HCT116 (cell line): ENCODE results near the gene SLC5A3. TPM values are rescaled to one million over a fixed set of nuclear protein-coding genes. Genes with fewer than 3 reads are reported as not detected.

ENCODE experiments used
- ATAC-seq: fragments of 200-7000 bp; cut with Tn5 transposase; 2 replicates; pipeline ENCODE4 v1.9.1; 2020; ENCODE audit warnings: mild to moderate bottlenecking, moderate library complexity
- BruUV-seq: library from RNA; stranded (reverse); fragments of 400-500 nt; replicated peaks from 2 replicates; lab custom pipeline; 2021; lab: Mats Ljungman, UMichigan
- CTCF ChIA-PET: fragments of 300-600 bp; sonication (Branson Sonifier 250); formaldehyde crosslinking; loops from one replicate; lab custom pipeline; 2021; ENCODE audit warnings: antibody characterized with exemption; lab: Charles Lee
- POLR2A ChIA-PET: fragments of 300-600, 350-600 bp; sonication (Branson Sonifier 250); formaldehyde crosslinking; loops from one replicate; lab custom pipeline; 2021; ENCODE audit warnings: antibody characterized with exemption; lab: Charles Lee
- RAD21 ChIA-PET, 2 experiments: fragments of 300-600 bp; sonication (Branson Sonifier 250); formaldehyde crosslinking; loops; one replicate each; lab custom pipeline; 2023; ENCODE audit warnings: low total read pairs in 2 of 2; ENCODE audit not compliant: uncharacterized antibody in 2 of 2, unreplicated experiment in 2 of 2, low non-redundant PET in 1 of 2; lab: Charles Lee
- DNase-seq: peaks from one replicate; pipeline ENCODE4 v3.0.0-alpha.2; 2010; ENCODE audit warnings: low read depth, low spot score
- H2AFZ ChIP-seq: fragments of 200-600 bp; shearing (Covaris generic), sonication (generic); 2 replicates; pipeline ENCODE4 v1.6.1; 2017; ENCODE audit warnings: low read depth, mixed run types, mixed read lengths, antibody characterized with exemption, low read length; ENCODE audit not compliant: poor library complexity, severe bottlenecking
- H3K27ac ChIP-seq: 2 replicates; pipeline ENCODE4 v1.5.1; 2012; ENCODE audit warnings: low read depth, low read length
- H3K27me3 ChIP-seq: fragments of 200-600 bp; sonication (generic); 2 replicates; pipeline ENCODE4 v1.6.1; 2016; ENCODE audit warnings: mixed run types, low read length, mixed read lengths; ENCODE audit not compliant: insufficient read depth
- H3K36me3 ChIP-seq, 2 experiments: fragments of 200-500 bp in 1 of 2; fragments of 200-600 bp in 1 of 2; sonication (Bioruptor generic) in 1 of 2; sonication (generic) in 1 of 2; 2 replicates each; pipeline versions ENCODE4 v1.5.1 to v1.6.1; 2014 to 2016; ENCODE audit warnings: low read length in 2 of 2, inconsistent platforms in 1 of 2, mixed read lengths in 1 of 2, mixed run types in 1 of 2; ENCODE audit not compliant: insufficient read depth in 2 of 2, control insufficient read depth in 1 of 2
- H3K4me1 ChIP-seq, 2 experiments: fragments of 200-600 bp in 1 of 2; sonication (generic) in 1 of 2; 2 replicates each; pipeline versions ENCODE4 v1.5.1 to v1.6.1; 2012 to 2017; ENCODE audit warnings: low read length in 2 of 2, inconsistent platforms in 1 of 2, mild to moderate bottlenecking in 1 of 2, mixed read lengths in 1 of 2, mixed run types in 1 of 2, moderate library complexity in 1 of 2; ENCODE audit not compliant: insufficient read depth in 2 of 2, control insufficient read depth in 1 of 2
- H3K4me2 ChIP-seq: fragments of 200-600 bp; sonication (generic); 2 replicates; pipeline ENCODE4 v1.6.1; 2017; ENCODE audit warnings: mixed run types, low read length, mixed read lengths
- H3K4me3 ChIP-seq, 2 experiments: fragments of 200-600 bp in 1 of 2; sonication (generic) in 1 of 2; replicated peaks in 1 of 2; 2 replicates each; pipeline ENCODE4 v1.5.1; 2011 to 2016; ENCODE audit warnings: low read length in 2 of 2, control low read depth in 1 of 2, low read depth in 1 of 2, mild to moderate bottlenecking in 1 of 2, mixed read lengths in 1 of 2, mixed run types in 1 of 2
- H3K79me2 ChIP-seq: fragments of 200-600 bp; sonication (generic); 2 replicates; pipeline ENCODE4 v1.6.1; 2017; ENCODE audit warnings: mild to moderate bottlenecking, mixed run types, low read length, moderate library complexity, mixed read lengths; ENCODE audit not compliant: insufficient read depth
- H3K9ac ChIP-seq: fragments of 200-600 bp; sonication (generic); 2 replicates; pipeline ENCODE4 v1.6.1; 2016; ENCODE audit warnings: low read length, mixed read lengths
- H3K9me2 ChIP-seq: fragments of 200-600 bp; sonication (generic), shearing (Covaris generic); 2 replicates; pipeline ENCODE4 v1.6.1; 2017; ENCODE audit warnings: mixed run types, mild to moderate bottlenecking, moderate library complexity; ENCODE audit not compliant: insufficient read depth
- H3K9me3 ChIP-seq, 2 experiments: fragments of 200-500 bp in 1 of 2; fragments of 200-600 bp in 1 of 2; sonication (Bioruptor generic) in 1 of 2; sonication (generic) in 1 of 2; 2 replicates each; pipeline ENCODE4 v1.6.1; 2014 to 2017; ENCODE audit warnings: low read length in 2 of 2, mixed read lengths in 2 of 2, inconsistent platforms in 1 of 2, low read depth in 1 of 2, mild to moderate bottlenecking in 1 of 2, mixed run types in 1 of 2, moderate library complexity in 1 of 2; ENCODE audit not compliant: control insufficient read depth in 1 of 2, insufficient read depth in 1 of 2
- H4K20me1 ChIP-seq: fragments of 200-600 bp; sonication (generic), shearing (Covaris generic); 2 replicates; pipeline ENCODE4 v1.6.1; 2017; ENCODE audit warnings: mixed run types, mild to moderate bottlenecking, moderate library complexity; ENCODE audit not compliant: insufficient read depth
- CBX3 ChIP-seq: IDR thresholded peaks from 2 replicates; pipeline ENCODE4 v1.6.1; 2012; ENCODE audit warnings: low read depth
- CEBPB ChIP-seq: IDR thresholded peaks from 2 replicates; pipeline ENCODE4 v1.6.1; 2012; ENCODE audit warnings: low read depth
- ELF1 ChIP-seq: IDR thresholded peaks from 2 replicates; pipeline ENCODE4 v1.6.1; 2012; ENCODE audit warnings: low read depth, borderline replicate concordance
- JUND ChIP-seq: IDR thresholded peaks from 2 replicates; pipeline ENCODE4 v1.6.1; 2012
- MAX ChIP-seq: IDR thresholded peaks from 2 replicates; pipeline ENCODE4 v1.6.1; 2012
- POLR2A ChIP-seq: IDR thresholded peaks from 2 replicates; pipeline ENCODE4 v1.7.0; 2011; ENCODE audit warnings: borderline replicate concordance; ENCODE audit not compliant: insufficient read depth, insufficient read length; ENCODE audit errors: extremely low read depth
- RAD21 ChIP-seq: IDR thresholded peaks from 2 replicates; pipeline ENCODE4 v1.6.1; 2012; ENCODE audit warnings: low read depth, mild to moderate bottlenecking
- SIN3A ChIP-seq: IDR thresholded peaks from 2 replicates; pipeline ENCODE4 v1.6.1; 2012; ENCODE audit warnings: low read depth
- SP1 ChIP-seq: IDR thresholded peaks from 2 replicates; pipeline ENCODE4 v1.6.1; 2012; ENCODE audit warnings: low read depth
- SRF ChIP-seq: IDR thresholded peaks from 2 replicates; pipeline ENCODE4 v1.6.1; 2012; ENCODE audit warnings: low read depth
- YY1 ChIP-seq: IDR thresholded peaks from 2 replicates; pipeline ENCODE4 v1.6.1; 2011; ENCODE audit warnings: low read length, low read depth, moderate library complexity, mild to moderate bottlenecking; ENCODE audit not compliant: insufficient replicate concordance; ENCODE audit errors: extremely low read depth
- ZBTB33 ChIP-seq: IDR thresholded peaks from 2 replicates; pipeline ENCODE4 v1.6.1; 2011; ENCODE audit warnings: mild to moderate bottlenecking, low read length, moderate library complexity; ENCODE audit not compliant: insufficient replicate concordance; ENCODE audit errors: extremely low read depth
- ZFX ChIP-seq: fragments of 450-650 bp; IDR thresholded peaks from 2 replicates; pipeline ENCODE4 v1.6.1; 2017
- intact Hi-C: fragments of 100-400 bp; cut with micrococcal nuclease; formaldehyde crosslinking; loops from 2 replicates; pipeline ENCODE4 v1.10.0; 2022
- total RNA-seq: library from RNA; stranded (reverse); gene quantifications from one replicate; pipeline ENCODE4 v1.2.1, GENCODE V29; 2021; ENCODE audit not compliant: unreplicated experiment

SLC5A3 gene
- total RNA-seq, 1 experiment from 2014 or later, result 11.8 TPM

- Histone ChIP-seq H3K4me3 (no peak overlapping the region), H3K9me3 (no peaks in the 10 kb centered on the region), H3K27me3 (no peaks in the 10 kb centered on the region), H2AFZ (no peak overlapping the region), H3K79me2 (peaks cover 73% of the 10 kb centered on the region), H3K9ac (no peak overlapping the region), H3K9me2 (no peaks in the 10 kb centered on the region), H4K20me1 (no peaks in the 10 kb centered on the region), H3K27ac (no peak overlapping the region), H3K4me1 (peaks cover 10 to 14% of the 10 kb centered on the region in 2 experiments), H3K4me2 (no peak overlapping the region), H3K36me3 (peaks cover 0 to 5% of the 10 kb centered on the region in 2 experiments; a peak in 1 of 4 replicates)
- DNase-seq (no peak), ATAC-seq (no peak)
- intact Hi-C loops, result loop anchor here (10.0 kb wide), 1 partner anchor 132 kb away; no protein-coding TSS in a partner anchor
- no TSS peak for BruUV-seq
- POLR2A ChIA-PET, result no interaction called here
- CTCF ChIA-PET, result interaction anchor here (1.1 kb wide), 1 partner anchor 15 kb away, joined by 5 read pairs; no protein-coding TSS in a partner anchor
- TF ChIP-seq CBX3 (no peak), JUND (no peak), MAX (no peak), ZBTB33 (no peak), SIN3A (no peak), ZFX (no peak), CEBPB (no peak), ELF1 (no peak)
- RAD21 ChIA-PET, result no interaction called here
Measured at GRCh38 chr21:34076835-34077234, 3.5 kb downstream of the SLC5A3 start.

GRCh38 chr21:34077888-34078287 lies 4.5 kb downstream of the SLC5A3 start:
- H3K4me3 ChIP-seq, result no peak overlapping the region
- intact Hi-C loops, result loop anchor here (10.0 kb wide), 1 partner anchor 133 kb away; no protein-coding TSS in a partner anchor

More at GRCh38 chr21:34077888-34078287, 4.5 kb downstream of the SLC5A3 start:
- peaks cover 0 to 5% of the 10 kb centered on the region in 2 experiments; a peak in 1 of 4 replicates for H3K36me3 ChIP-seq
- ChIA-PET RAD21 (no interaction called here), POLR2A (no interaction called here)
- no peaks in the 10 kb centered on the region for H4K20me1 ChIP-seq
- H3K27me3 ChIP-seq, result no peaks in the 10 kb centered on the region
- no peak overlapping the region for H3K27ac ChIP-seq
- ATAC-seq, result no peak
- H3K9ac ChIP-seq, result no peak overlapping the region
- no peaks in the 10 kb centered on the region for H3K9me2 ChIP-seq
- TF ChIP-seq SRF (no peak), SP1 (no peak), YY1 (no peak), POLR2A (no peak), ELF1 (no peak), RAD21 (no peak), CBX3 (no peak)
- TF ChIP-seq, all 23 proteins: peak for 0
- CTCF ChIA-PET, result no interaction called here
- Histone ChIP-seq H3K4me2 (no peak overlapping the region), H2AFZ (no peak overlapping the region), H3K9me3 (no peaks in the 10 kb centered on the region), H3K79me2 (peaks cover 83% of the 10 kb centered on the region), H3K4me1 (peaks cover 7 to 10% of the 10 kb centered on the region in 2 experiments)
- DNase-seq, result no peak
- BruUV-seq, result no TSS peak
